HG02571 (cell line): ENCODE data around the gene LCN1.
"Not testable (repeated sequence)": the region's sequence is repeated elsewhere in the genome, so short reads cannot be mapped to it uniquely, and the experiment has no call there.

ENCODE experiments used
- ATAC-seq: cut with Tn5 transposase; IDR thresholded peaks from one replicate; pipeline ENCODE4 v1.9.1; 2021; ENCODE audit warnings: mild to moderate bottlenecking, moderate library complexity; ENCODE audit not compliant: unreplicated experiment

The LCN1 gene

GRCh38 chr9:135522137-135522877 is 1.1 kb downstream of the LCN1 start:
- no peak for ATAC-seq

DNA sequence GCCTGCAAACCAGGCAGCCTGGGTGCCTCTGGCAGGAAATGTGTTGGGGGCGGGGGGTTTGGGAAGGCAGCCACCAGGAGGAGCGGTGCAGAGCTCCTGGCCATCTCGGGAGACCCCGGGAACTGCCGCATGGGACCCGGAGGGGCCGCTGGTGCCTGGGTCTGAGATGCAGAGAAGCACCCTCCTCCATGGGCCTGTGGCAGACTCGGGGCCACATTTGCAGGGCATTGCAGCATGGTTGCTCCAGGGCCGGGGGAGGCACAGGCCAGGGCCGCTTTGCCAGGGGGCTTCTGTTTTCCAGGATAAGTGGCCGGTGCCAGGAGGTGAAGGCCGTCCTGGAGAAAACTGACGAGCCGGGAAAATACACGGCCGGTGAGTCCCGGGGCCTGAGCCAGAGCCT is 1.7 kb downstream of the LCN1 start:
- ATAC-seq, result no peak

DNA sequence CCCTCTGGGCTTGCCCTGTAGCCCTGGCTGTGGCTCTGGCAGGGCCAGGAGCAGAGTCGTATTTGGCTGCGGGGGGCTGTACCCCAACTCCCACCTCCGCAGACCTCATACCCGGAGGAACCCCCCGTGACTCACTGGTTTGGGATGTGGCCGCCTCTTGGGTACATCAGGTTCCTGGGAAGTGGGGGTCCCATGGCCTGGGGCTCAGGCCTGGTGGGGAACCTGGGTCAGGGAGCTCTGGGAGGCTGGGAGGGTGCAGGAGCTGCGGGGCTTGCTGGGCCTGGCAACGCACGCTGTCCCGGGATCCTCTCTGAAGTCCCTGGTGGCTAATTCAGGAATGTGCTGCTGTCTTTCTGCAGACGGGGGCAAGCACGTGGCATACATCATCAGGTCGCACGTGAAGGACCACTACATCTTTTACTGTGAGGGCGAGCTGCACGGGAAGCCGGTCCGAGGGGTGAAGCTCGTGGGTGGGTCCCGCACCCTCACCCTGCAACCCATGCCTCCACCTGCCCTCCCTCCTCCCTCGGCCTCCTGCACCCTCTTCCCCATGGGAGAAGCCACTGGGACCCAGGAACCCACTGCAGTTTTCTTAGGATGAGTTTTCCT is 2.4 kb downstream of the LCN1 start:
- ATAC-seq, result no peak

- no peak for ATAC-seq
These were observed 3.1 kb downstream of the LCN1 start for GRCh38 chr9:135524130-135524861.

- ATAC-seq, result no peak
These were observed 4.2 kb downstream of the LCN1 start for GRCh38 chr9:135525241-135526088.

DNA sequence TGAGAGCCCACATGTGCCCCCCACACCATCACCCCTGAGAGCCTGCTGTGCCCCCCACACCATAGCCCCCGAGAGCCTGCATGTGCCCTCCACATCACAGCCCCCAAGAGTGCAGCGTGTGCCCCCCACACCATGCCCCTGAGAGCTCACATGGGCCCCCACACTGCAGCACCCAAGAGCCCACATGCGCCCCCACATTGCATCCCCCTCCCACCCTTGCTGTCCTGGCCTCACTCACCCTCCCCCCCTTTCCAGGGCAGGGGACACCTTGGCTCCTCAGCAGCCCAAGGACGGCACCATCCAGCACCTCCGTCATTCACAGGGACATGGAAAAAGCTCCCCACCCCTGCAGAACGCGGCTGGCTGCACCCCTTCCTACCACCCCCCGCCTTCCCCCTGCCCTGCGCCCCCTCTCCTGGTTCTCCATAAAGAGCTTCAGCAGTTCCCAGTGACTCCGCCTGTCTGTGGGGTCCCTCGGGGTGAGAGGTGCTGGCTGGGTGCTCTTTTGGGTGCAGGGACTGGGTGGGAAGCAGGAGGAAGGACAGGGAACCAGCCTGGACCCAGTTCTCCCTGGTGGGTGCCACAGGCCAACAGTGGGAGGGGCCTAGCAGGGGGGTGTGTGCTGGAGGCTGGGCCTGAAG is 5.0 kb downstream of the LCN1 start:
- ATAC-seq, result no peak

- ATAC-seq, result no peak
These were observed 5.7 kb downstream of the LCN1 start for GRCh38 chr9:135526730-135527571.

DNA sequence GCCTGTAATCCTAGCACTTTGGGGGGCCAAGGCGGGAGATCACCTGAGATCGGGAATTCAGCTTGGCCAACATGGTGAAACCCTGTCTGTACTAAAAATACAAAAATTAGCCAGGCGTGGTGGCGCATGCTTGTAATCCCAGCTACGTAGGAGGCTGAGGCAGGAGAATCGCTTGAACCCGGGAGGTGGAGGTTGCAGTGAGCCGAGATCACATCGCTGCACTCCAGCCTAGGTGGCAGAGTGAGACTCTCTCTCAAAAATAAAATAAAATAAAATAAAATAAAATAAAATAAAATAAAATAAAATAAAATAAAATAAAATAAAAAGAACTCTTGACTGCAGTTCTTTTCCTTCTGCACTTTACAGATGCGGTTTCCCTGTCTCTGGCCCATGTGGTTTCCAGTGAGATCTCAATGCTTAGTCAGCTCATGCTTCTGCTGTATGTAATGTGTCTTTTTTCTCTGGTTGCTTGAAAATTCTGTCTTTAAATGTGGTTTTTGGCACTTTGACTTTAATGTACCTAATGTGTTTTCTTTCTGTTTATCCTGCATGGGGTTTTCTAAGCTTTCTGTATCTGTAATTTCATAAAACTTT is 7.7 kb downstream of the LCN1 start:
- not testable (repeated sequence) for ATAC-seq

GRCh38 chr9:135530146-135530545 is 8.9 kb downstream of the LCN1 start:
- no peak for ATAC-seq

- no peak for ATAC-seq
These were observed 9.9 kb downstream of the LCN1 start for GRCh38 chr9:135531096-135531495.

GRCh38 chr9:135533113-135533512 is 11.9 kb downstream of the LCN1 start:
- ATAC-seq, result no peak

DNA sequence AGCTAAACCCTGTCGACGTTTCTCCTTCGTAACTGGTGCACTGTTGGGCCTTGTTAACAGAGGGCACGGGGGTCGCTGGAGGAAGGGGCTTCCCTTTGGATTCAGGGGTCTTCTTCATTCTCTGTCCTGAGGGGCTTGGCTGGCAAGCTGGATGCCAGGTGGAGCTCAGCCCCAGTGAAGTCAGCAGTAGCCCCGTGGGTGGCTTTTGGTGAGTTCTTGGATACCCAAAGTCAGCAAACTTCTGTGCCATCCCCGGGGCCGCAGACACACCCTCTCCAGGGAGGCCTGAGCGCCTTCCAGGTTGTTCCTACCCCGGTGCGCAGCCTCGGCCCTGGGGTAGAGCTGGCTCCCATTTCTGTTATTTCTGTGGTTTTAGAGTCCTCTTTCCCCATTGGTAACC is 12.4 kb downstream of the LCN1 start:
- ATAC-seq, result no peak

DNA sequence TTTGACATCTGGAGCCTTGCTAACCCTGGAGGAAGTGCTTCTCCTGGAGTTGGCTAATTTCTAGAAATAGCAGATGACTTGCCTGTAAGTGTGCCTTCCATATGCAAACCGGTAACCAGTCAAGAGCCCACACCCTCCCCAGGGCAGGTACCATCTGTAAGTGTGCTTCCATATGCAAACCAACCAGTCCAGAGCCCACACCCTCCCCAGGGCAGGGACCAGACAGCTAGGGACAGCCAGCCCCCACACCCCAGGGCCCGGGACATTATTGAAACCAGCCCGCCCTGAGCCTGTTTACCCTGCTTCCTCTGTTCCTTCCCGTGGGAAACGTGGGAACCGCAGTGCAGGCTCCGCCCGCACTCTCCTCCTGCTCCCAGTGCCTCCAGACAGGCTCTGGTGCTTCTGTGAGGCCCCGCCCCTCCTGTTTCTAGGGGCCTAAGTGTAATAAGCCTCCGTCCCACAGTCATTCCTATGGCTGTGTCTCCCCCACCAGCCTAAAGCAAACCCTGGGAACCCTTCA is 13.0 kb downstream of the LCN1 start:
- ATAC-seq, result not testable (repeated sequence)

DNA sequence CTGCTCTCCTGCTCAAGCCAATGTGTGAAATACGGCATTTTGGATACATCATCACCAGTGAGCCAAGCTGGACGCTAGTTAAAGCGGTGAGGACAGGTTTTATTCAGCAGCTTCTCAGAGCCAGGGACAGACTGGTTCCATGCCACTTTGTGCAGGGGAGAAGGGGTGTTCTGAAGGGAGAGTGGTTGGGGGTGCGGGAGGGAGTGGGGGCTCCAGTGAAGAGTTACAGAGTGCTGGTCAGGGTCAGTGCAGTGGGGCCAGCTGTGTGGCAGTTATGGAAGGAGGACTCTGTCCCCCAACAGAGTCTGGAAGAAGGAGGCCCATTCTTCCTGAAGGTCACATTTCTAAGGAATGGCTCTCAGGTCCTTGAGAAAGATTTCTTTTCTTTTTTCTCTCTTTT is 13.6 kb downstream of the LCN1 start:
- not testable (repeated sequence) for ATAC-seq

DNA sequence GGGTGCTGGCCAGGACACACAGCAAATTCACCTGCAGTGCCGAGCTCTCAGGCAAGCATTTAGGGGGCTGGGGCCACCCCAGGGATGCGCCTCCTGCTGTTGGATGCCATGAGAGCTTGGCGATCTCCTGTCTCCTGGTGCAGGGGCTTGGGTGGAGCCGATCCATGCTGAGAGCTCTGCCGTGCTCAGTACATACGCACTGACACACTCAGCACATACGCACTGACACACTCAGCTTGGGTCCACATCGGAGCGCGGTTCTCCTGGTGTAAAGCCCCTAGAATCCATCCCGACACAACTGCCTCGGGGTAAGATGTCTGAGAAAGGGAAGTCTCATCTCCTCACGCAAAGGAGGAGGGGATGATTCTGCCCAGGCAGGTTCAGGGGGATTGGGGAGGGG is 14.4 kb downstream of the LCN1 start:
- ATAC-seq, result not testable (repeated sequence)

DNA sequence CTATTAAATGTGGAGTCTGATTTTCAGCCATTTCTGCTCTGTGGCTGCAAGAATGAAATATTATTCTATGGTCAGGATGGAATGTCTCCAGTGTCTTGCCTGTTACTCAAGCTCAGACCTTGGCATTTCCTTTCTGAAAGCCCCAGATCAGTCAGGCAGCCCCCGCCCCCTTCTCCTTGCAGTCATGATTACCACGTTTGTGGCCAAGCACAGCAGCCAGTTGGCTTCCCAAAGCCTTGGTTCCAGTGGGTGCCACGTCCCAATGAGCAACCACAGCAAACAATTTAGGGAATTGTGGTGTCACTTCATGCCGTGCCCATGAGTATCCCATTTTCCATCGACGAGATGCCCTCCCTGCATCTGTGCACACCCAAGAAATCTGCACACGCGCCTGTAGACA is 15.0 kb downstream of the LCN1 start:
- ATAC-seq, result no peak

GRCh38 chr9:135543262-135543894 is 22.1 kb downstream of the LCN1 start:
- not testable (repeated sequence) for ATAC-seq

DNA sequence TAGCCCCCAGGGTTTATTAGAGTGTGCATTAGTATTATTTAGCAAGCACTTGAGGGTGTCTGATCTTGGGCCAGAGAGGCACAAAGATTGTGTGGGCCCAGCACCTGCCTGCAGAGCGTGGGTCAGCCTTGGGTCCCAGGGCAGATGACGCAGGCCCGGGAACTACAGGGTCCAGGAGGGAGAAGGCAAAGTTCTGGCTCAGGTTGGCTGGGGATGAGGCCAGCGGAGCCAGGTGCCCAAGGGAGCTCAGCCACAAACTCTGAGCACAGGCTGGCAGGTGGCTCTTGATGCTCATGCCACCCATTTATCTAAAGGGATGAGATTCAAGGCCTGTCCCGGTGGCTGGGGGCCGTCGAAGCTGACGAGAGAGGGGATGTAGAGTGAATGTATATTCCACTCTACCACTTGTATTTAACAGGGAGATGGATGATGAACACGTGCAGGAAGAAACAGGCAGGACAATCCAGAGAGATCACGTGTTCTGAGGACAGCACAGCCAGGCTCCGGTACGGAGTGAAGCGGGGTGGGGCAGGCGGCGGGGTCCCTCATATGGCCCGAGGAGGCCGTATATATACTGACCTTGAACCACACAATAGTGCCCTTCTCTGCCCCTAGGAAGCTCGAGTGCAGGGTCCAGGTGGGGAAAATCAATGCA is 23.9 kb downstream of the LCN1 start:
- ATAC-seq, result no peak
